Left cardiac atrium (tissue), 4 donors: ENCODE results near the gene RNF150. TPM values are rescaled to one million over a fixed set of nuclear protein-coding genes. Genes with fewer than 3 reads are reported as not detected.
A peak's percentile ranks its signal among the peaks of the same experiment; 100 is the strongest.

Source experiments
- ATAC-seq, 2 donors: fragments of 200-7000 bp; cut with Tn5 transposase; one replicate each; pipeline ENCODE4 v1.9.1; 2020; ENCODE audit warnings: mild to moderate bottlenecking in 2 of 2, moderate library complexity in 2 of 2
- DNase-seq: peaks from one replicate; pipeline ENCODE4 v3.0.0-alpha.2; 2020
- intact Hi-C, 2 donors: fragments of 100-400 bp; cut with DNase I; formaldehyde crosslinking; loops; one replicate each; pipeline versions ENCODE4 v1.14.1 to v1.15.1; 2022 to 2023
- total RNA-seq, 2 donors: library from RNA; stranded (reverse); fragmentation: NEBNext Ultra II Directional; extraction: Animal tissue kit (Norgen Biotek cat#: 25700); gene quantifications; one replicate each; pipeline ENCODE4 v1.2.1, GENCODE V29; 2021
- donor health status: DM: no; HTN: yes; CAD: no.
- donor health status: DM: no; HTN: yes; CAD: no; lungs with severe emphysema.
- donor health status: DM: yes; HTN: yes; CAD: no.
- donor health status: Dilated cardiomyopathy.

The RNF150 gene
- total RNA-seq, 2 donors from 2014 or later, result 38.4 to 40.0 TPM

DNA sequence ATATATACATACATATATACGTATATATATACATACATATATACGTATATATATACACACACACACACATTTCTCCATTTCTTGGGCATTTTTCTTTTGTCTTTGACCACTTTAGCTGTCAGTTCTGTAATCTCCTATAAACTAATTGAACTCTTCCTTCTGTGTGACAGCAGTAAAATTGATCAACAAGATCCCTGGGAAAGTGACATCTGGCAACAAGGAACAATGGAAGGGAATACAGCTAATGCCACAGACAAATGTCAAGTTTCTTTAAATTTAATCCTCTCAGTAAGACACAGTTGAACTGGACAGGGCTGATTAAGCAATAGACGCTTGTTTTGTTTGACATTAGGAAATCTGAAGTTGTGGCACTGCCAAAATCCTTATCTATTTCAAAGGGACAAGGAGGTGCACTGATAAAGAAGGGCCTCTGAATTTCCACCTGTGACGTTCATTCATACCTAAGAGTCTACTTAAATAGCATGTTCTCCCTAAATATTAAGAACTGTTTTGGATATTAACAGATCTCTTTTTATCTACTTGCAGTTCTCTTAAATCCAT, 126.9 kb downstream of the RNF150 start:
- no peak for ATAC-seq
- no peak for DNase-seq
- intact Hi-C loops, result no loop called here

DNA sequence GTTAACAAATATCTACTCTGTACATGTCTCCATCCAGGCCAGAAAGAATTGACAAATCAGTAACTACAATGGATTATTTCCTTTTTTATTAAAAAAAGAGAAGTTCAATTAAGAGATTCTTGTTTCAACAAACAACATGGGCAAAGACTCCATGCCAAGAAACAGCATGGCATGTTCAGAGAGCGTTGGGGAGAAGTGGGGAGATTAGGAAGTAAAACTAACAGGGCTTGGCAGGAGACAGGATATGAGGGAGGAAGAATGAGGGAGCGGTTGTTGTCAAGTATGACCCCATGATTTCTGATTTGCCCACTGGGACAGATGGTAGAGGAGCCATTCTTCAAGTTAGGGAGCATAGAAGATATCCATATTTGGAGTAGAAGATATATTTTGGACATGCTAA, 128.4 kb downstream of the RNF150 start:
- intact Hi-C loops, result no loop called here
- no peak for DNase-seq
- no peak for ATAC-seq

DNA sequence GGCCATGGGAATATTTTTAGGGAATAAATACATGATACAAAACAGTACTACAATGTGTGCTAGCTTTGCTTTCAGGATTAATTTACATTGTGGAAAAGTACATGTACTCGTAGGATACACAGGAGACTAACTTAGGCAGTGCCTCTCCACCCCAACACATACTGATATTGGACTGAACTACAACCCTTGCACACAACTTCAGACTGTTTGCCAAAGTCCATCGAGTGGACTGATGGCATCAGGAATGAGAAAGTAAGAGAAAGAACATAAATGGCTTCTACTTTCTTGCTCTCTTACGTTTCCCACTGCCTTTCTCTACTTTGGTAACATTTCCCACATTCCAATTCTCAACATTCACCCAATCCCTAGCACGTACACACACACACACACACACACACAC, 130.1 kb downstream of the RNF150 start:
- ATAC-seq, result no peak
- intact Hi-C loops, result no loop called here

DNA sequence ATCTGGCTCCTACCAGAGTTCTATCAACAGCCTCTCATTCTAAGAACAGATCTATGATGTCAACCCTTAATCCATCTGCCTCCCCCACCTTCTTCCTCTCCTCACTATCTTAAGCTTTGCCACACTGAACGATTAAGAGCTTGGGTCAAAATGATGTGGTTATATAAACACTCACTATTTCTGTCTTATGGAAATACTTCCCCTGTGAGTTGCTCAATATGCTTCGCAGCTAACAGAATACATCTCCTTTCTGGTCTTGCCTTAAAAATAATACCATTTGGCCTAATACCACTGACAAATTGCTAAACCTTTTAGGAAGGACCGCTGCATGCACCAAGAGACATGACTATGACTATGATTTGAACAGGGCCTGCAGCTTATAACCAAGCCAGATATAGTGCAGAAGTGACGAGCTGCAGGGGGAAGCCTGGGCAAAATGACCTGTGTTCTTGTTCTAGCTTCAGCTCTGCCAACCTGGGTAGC, 130.9 kb downstream of the RNF150 start:
- intact Hi-C loops, result no loop called here
- DNase-seq (no peak), ATAC-seq (peak; percentile 73 to 96)

More for the DNA sequence above, 130.1 kb downstream of the RNF150 start:
- DNase-seq, result no peak

DNA sequence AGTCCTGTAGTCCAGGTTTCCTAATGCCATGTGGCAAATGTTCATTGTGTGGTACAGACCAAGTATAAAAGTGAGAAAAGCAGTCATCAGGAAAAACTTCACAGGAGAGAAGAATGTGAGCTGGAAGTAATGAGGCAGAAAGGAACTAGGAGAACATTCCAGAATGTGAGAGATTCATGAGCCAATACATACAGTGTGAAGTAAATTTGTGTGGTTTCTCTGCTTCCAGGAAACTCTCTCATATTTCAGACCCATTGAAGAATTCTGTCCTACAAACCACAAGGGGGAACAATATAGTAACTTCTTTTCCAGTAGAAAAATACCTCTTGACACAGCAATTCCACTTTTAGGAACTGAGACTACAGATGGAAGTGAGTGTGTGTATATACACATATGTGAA, 136.5 kb downstream of the RNF150 start:
- DNase-seq, result no peak
- ATAC-seq, result no peak
- intact Hi-C loops, result loop anchor here in 1 of 2 donors (5.0 kb wide), 1 partner anchor 136 kb away; the partner anchor contains the start of gene RNF150

DNA sequence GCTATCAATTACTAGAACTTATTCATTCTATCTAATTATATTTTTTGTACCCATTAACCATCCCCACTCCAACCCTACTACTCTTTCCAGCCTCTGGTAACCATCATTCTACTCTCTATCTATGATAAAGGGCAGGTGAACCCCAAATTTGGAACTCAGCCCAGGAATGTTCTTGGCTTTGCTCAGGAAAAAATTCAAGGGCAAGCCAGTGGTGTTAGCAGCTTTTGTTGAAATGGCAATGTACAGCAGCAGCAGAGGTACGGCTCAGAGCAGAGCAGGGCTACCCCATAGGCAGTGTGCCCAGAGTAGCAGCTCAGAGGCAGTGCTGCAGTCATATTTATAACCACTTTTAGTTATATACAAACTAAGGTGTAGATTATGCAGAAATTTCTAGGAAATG, 138.2 kb downstream of the RNF150 start:
- intact Hi-C loops, result loop anchor here in 1 of 2 donors (5.0 kb wide), 1 partner anchor 137 kb away; the partner anchor contains the start of gene RNF150
- peak; percentile 61 to 79 for ATAC-seq
- peak; percentile 28 for DNase-seq

DNA sequence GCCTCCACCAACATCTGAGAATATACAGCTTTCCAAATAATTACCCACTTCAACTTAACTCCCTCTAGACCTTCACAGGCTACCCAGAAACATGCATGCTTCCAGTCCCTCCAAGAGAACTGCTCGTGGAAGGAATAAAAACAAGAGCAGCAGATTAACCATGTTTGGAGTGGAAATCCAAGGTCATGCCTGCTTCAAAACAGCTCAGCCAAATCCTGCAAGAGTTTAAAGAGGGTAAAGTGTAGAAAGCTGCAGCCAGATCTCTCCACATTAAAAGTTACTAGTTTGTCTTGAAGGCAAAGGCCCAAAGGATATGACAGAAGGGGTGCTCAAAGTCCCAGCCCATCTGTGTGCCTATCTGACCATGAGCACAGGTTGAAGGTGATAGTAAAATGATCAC, 139.3 kb downstream of the RNF150 start:
- no peak for DNase-seq
- ATAC-seq, result peak in 1 of 2 donors; percentile 61
- intact Hi-C loops, result no loop called here

DNA sequence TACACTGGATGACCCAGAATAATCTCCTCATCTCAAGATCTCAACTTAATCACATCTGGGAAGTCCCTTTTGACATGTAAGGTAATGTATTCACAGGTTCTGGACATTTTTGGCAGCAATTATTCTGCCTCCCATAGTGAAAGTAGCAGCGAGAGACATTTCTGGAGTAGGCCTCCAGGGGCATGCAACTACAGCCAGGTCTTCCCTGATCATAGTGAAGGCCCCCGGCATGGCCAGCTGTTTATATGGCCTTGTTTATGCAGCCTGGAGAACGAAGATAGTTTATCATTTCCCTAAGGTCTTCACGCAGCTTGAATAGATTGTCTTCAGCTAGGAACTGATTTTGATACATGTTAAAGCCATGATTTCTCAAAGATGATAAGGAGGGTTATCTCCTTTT, 139.9 kb downstream of the RNF150 start:
- no peak for ATAC-seq
- DNase-seq, result no peak
- intact Hi-C loops, result no loop called here

DNA sequence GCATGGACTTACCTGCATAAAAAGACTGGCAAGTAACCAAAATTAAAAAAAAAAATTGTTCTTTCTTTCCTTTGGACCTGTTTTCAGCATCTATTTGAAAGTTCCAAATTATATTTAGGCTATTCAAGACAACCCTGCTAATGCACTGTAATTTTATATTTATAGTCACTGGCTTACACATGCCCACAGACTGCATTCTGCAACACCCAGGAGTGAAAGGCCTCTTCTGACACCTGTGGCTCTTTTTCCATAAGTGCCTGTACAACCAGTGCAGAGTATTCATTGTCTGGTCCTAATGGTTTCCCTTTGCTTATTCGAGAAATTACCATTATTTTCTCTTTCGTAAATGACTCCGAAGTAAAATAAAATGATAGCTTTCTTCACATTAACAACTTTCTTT, 143.3 kb downstream of the RNF150 start:
- ATAC-seq (peak; percentile 73 to 89), DNase-seq (no peak)
- intact Hi-C loops, result no loop called here

DNA sequence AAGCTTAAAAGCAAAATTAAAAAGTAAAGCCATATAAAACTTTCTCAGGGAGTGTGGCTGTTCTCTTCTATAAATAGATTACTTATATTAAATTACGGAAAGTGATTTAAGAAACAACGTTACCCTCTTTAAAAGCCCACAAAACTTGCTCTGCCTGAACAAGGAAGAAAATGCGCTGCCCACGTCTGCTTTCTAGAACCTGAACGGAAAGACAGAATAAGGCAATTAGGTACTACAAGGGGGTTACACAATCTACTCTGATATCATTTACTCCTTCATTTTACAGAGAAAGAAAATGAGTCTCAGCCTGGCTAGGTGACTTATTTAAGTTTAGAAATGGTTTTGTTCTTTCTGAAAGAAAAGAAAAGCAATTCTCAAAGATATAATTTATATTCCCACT, 147.2 kb downstream of the RNF150 start:
- DNase-seq (no peak), ATAC-seq (no peak)
- intact Hi-C loops, result no loop called here

DNA sequence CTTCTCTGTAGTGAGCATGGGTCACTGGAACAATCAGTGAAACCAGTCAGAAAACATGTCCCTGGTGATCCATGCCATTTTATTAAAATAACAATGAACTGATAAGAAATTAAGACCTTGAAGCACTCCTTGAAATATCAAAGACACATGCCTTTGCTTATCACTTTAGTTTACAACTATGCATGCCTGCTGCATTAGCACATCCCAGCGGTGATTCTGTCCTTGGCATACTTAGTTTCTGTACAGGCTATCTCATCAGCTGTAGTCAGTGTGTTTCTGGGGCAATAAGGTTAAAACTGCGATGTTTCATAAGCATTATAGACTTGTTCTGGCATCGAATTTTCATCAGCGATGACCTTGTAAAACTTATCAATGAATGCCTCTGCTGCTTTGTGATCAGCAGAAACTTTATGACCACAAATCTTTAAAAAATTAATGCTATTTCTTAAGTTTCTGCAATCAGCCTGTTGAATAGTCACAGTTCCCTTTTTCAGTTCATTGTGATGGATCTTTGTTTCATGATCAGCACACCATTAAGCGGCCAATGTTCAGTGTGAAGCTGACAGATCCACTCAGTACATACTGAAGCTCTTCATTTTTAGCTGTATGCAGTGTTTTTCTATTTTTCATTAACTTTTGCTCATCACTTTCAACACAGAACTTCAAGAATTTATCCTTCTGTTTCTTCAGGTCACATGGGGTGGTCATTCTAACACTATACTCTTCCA, 150.5 kb downstream of the RNF150 start:
- ATAC-seq (peak in 1 of 2 donors; percentile 82), DNase-seq (no peak)
- intact Hi-C loops, result loop anchor here in 1 of 2 donors (5.0 kb wide), 1 partner anchor 95 kb away; no protein-coding TSS in a partner anchor

DNA sequence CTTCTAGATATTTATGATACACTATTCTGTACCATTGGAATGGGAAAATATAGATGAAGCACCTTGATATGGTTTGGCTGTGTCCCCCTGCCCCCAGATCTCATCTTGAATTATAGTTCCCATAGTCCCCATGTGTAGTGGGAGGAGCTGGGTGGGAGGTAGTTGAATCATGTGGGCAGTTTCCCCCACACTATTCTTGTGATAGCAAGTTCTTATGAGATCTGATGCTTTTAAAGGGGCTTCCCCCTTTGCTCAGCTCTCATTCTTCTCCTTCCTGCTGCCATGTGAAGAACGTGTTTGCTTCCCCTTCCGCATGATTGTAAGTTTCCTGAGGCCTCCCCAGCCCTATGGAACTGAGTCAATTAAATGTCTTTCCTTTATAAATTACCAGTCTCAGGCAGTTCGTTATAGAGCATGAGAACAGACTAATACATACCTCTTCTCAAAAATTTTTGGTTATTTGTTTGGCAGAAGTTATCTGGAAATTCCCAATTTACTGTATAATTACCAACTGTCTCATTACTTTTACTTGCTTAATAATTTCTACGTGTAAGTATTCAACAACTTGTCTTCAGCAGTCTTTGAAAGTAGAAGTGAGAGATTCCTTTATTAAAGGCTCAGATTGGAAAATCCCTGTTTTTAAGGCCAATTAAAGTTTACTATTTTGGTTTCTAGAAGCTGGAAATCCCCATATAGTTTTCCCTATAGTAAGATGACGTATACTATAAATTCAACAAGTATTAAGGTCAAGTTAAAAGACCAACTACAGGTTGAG, 152.7 kb downstream of the RNF150 start:
- DNase-seq (no peak), ATAC-seq (no peak)
- intact Hi-C loops, result loop anchor here in 1 of 2 donors (5.0 kb wide), 1 partner anchor 93 kb away; no protein-coding TSS in a partner anchor

DNA sequence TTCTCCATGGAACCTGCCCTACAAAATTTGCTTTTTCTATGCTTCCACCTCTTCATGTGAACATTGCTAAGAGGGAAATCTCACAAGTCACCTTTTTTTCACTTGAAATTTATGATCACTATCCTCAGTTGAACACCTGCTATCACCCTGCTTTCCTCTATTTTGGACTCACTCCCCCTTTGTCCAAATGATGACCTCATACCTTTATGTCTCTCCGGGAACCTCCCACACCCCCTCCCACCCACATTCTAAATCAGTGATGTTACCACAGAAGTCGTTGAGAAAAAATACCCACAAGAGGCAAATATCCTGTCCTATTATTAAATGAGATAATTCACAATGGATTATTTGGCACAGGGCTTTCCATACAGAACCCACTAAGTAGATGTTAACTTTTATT, 156.5 kb downstream of the RNF150 start:
- ATAC-seq (no peak), DNase-seq (no peak)
- intact Hi-C loops, result no loop called here

DNA sequence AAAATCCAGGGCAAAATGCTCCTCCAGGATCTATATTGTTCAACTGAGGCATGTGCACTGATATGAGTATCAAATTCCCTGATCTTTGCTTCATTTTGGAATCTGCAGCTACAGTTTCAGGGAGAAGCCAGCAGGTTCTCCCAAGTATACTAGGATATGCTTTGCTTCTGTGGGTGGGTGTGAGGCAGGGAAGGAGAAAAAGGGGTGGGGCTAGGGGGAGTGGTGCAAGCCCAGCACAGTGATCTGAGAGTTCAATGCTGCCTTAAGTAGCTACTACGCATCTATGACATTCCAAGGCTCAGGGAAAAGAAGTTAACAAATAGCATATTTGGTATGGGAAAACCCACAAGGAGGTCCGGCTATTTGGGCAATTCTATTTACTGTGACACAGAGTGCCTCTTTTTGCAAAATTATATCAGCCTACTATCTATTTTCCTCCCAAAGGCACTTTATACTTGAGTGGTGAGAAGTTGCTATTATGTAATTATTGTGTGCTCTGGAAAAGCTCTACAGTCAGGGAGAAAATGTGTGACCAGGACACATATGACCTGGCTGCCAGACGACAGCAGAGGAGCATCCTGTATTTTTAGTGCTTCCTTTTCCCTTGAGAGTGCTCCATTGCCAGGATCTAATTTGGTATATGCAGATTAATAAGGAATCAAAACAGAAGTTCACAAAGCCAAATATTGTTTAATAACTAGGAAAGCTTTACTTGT, 162.0 kb downstream of the RNF150 start:
- intact Hi-C loops, result no loop called here
- DNase-seq (no peak), ATAC-seq (peak; percentile 47 to 90)

DNA sequence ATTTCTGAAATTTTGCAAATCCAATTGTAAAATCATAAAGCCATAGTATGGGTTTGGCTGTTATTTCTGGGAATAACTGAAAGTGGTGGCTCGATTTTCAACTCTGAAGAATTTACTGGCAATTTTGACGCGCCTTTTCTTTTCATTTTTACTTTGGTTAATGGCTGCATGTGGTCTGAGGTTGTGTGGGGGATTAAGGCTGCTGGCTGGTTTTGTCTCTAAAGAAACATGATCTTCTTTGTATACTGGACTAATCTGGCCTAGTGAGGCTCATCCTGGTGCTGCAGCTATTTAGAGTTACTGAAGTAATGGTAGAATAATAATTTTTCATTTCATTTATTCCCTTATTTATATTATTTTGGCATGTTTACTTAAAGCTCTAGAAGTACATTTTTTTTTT, 164.0 kb downstream of the RNF150 start:
- no peak for DNase-seq
- ATAC-seq, result no peak
- intact Hi-C loops, result no loop called here

DNA sequence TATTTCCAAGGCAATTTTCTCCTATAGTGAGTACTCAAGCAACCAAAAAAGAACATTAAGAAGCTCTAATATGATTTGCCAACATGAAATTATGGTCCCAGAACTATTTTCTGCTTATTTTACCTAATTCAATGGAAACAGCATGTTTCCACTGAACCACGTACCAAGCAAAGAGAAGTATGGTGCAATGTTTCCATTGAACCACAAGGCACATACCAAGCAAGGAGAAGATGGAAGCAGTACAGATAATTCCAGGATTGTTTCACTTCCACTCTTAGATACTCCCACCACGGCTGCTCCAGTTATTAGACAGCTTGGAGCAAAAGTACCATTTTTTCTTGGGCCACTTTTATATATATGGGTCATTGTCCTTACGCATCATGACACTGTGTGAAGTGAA, 164.9 kb downstream of the RNF150 start:
- no peak for DNase-seq
- intact Hi-C loops, result no loop called here
- no peak for ATAC-seq

DNA sequence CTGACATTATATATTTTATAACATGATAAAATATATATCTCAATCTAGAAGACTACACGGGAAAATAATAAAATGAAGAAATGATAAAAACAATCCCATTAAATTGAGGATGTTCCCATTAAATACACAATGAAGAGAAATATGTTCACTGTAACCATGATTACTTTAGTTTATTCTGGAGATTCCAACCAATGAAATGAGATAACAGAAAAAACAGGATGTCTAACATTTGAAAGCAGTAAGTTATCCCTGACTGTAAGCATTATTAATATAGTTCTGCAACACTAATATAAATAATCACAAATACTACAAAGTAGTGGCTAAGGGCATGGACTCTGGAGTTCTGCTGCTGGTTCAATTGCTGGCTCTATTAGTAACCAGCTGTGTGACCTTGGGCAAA, 169.4 kb downstream of the RNF150 start:
- intact Hi-C loops, result no loop called here
- ATAC-seq, result no peak
- no peak for DNase-seq

DNA sequence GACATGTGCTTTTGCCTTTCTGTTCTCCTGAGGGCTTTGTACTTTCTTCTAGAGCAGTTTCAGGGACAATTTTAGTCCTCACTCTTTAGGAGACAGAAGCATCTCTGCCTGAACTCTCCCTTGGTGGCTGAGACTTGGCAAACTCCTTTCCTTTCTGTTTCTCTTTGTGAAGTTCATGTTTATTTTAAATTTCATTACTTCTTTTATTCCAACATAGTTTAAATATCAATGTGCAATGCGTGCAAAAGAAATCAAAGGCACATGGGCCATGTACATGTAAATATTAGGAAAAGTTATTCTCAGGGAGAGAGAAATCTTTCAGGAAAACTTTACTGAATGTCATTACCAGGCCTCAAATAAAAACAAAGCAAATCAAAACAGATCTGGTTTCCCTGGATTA, 177.6 kb downstream of the RNF150 start:
- ATAC-seq, result no peak

DNA sequence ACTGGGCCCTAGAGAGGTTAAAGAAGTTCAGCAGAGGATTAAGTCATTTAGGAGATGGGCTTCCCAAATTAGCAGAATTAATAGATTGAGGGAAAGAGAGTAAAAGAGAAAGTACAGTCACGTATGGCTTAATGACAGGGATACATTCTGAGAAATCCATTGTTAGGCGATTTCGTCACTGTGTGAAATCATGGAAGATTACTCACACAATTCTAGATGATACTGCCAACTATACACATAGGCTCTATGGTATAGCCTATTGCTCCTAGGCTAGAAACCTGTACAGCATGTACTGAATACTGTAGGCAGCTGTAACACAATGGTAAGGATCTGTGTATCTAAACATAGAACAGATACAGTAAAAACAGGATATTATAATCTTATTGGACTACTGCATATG, 180.6 kb downstream of the RNF150 start:
- intact Hi-C loops, result no loop called here
- no peak for ATAC-seq
- DNase-seq, result no peak

More for the DNA sequence above, 177.6 kb downstream of the RNF150 start:
- DNase-seq, result no peak
- intact Hi-C loops, result no loop called here
